Progenitor cell of endocrine pancreas (in vitro differentiated cells): ENCODE measurements around the gene GMDS. TPM values are rescaled to one million over a fixed set of nuclear protein-coding genes. Genes with fewer than 3 reads are reported as not detected.

Experiments
- DNase-seq: peaks from one replicate; pipeline ENCODE4 v3.0.0; 2021; ENCODE audit warnings: low spot score; ENCODE audit not compliant: unreplicated experiment
- H3K27ac Mint-ChIP-seq: 2 replicates; pipeline ENCODE4 v1.8.0; 2021; ENCODE audit warnings: mild to moderate bottlenecking, moderate library complexity, mixed read lengths
- H3K27me3 Mint-ChIP-seq: 2 replicates; pipeline ENCODE4 v1.8.0; 2021; ENCODE audit warnings: mixed read lengths
- H3K36me3 Mint-ChIP-seq: 2 replicates; pipeline ENCODE4 v1.8.0; 2022; ENCODE audit warnings: mixed read lengths; ENCODE audit not compliant: insufficient read depth
- H3K4me1 Mint-ChIP-seq: 2 replicates; pipeline ENCODE4 v1.8.0; 2021; ENCODE audit warnings: low read depth, mixed read lengths
- H3K4me3 Mint-ChIP-seq: 2 replicates; pipeline ENCODE4 v1.8.0; 2021; ENCODE audit warnings: low read depth, mild to moderate bottlenecking, moderate library complexity, mixed read lengths
- H3K9me3 Mint-ChIP-seq: 2 replicates; pipeline ENCODE4 v1.8.0; 2021; ENCODE audit warnings: low read depth, mixed read lengths
- CTCF ChIP-seq: fragments of 200-600 bp; sonication (generic); IDR thresholded peaks from one replicate; pipeline ENCODE4 v1.5.0; 2021; ENCODE audit warnings: antibody characterized with exemption, mild to moderate bottlenecking; ENCODE audit not compliant: unreplicated experiment
- total RNA-seq: library from RNA; stranded (reverse); gene quantifications from 2 replicates; pipeline ENCODE4 v1.2.1, GENCODE V29; 2021

GMDS gene
- total RNA-seq, 1 donor from 2014 or later, result 17.2 TPM

- TF ChIP-seq CTCF, result no peak
- Mint-ChIP-seq H3K9me3 (no peaks in the 10 kb centered on the region), H3K4me1 (peaks cover 6% of the 10 kb centered on the region), H3K27me3 (peaks cover 3% of the 10 kb centered on the region), H3K27ac (no peak overlapping the region), H3K36me3 (no peaks in the 10 kb centered on the region), H3K4me3 (no peak overlapping the region)
- no peak for DNase-seq
These were observed 254.0 kb downstream of the GMDS start for GRCh38 chr6:1991332-1991878.

- no peak for DNase-seq
- no peak overlapping the region for H3K4me3 Mint-ChIP-seq
- peaks cover 1% of the 10 kb centered on the region for H3K36me3 Mint-ChIP-seq
These were observed 256.6 kb downstream of the GMDS start for GRCh38 chr6:1988843-1989242.

GRCh38 chr6:1987640-1988039 is 257.8 kb downstream of the GMDS start:
- no peak overlapping the region for H3K4me3 Mint-ChIP-seq
- DNase-seq, result no peak
- H3K27me3 Mint-ChIP-seq, result peaks cover 3% of the 10 kb centered on the region
- peaks cover 10% of the 10 kb centered on the region for H3K9me3 Mint-ChIP-seq
- H3K4me1 Mint-ChIP-seq, result peaks cover 7% of the 10 kb centered on the region
- H3K36me3 Mint-ChIP-seq, result peaks cover 3% of the 10 kb centered on the region
- H3K27ac Mint-ChIP-seq, result no peak overlapping the region
- TF ChIP-seq CTCF, result no peak

More at GRCh38 chr6:1988843-1989242, 256.6 kb downstream of the GMDS start:
- Mint-ChIP-seq H3K27me3 (peaks cover 3% of the 10 kb centered on the region), H3K4me1 (peaks cover 7% of the 10 kb centered on the region), H3K9me3 (peaks cover 3% of the 10 kb centered on the region), H3K27ac (no peak overlapping the region)
- no peak for TF ChIP-seq CTCF

GRCh38 chr6:1986454-1987243 is 258.8 kb downstream of the GMDS start:
- H3K27ac Mint-ChIP-seq, result peak overlapping the region; percentile 19
- peaks cover 17% of the 10 kb centered on the region for H3K9me3 Mint-ChIP-seq
- H3K4me3 Mint-ChIP-seq, result no peak overlapping the region
- peaks cover 3% of the 10 kb centered on the region for H3K36me3 Mint-ChIP-seq
- peaks cover 2% of the 10 kb centered on the region for H3K27me3 Mint-ChIP-seq
- H3K4me1 Mint-ChIP-seq, result peaks cover 7% of the 10 kb centered on the region
- no peak for DNase-seq
- no peak for TF ChIP-seq CTCF

GRCh38 chr6:1984346-1984994 is 260.9 kb downstream of the GMDS start:
- no peak for TF ChIP-seq CTCF
- DNase-seq, result no peak
- Mint-ChIP-seq H3K27ac (no peak overlapping the region), H3K9me3 (peaks cover 35% of the 10 kb centered on the region), H3K36me3 (peaks cover 5% of the 10 kb centered on the region), H3K4me3 (no peak overlapping the region), H3K4me1 (peaks cover 7% of the 10 kb centered on the region), H3K27me3 (no peaks in the 10 kb centered on the region)
